ENCODE measurements around the gene CRIM1.

CRIM1 gene

DNA sequence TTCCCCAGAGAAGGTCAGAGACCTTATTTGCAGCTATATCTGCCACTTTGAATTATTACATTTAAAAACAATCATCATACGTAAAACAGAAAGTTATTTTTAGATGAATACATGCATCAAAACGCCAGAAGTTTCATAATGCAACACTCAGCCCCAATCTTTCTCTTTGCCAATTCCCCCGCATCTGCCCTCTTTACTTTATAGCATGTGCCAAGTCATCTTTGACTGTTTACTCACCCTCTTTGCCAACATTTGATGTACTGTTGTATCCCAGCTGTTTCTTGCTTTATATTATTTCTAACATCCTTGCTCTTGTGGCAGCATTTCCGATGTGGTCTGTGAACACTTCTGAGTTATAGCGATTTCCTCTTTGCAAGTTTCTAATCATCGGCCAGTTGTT, 86.2 kb downstream of the CRIM1 start:
- intact Hi-C loops (cut with DNase I; ENCODE audit: low total_unique reads), result no loop called here
- H3K27ac ChIP-seq, result peak overlapping the region; percentile 79 to 83
- DNase-seq, result no peak
- peaks cover 0 to 98% (median 60%) of the 10 kb centered on the region in 4 donors for H3K4me1 ChIP-seq
- H3K9me3 ChIP-seq, result no peaks in the 10 kb centered on the region
- H3K36me3 ChIP-seq, result peaks cover 20 to 33% (median 31%) of the 10 kb centered on the region in 3 donors
- H3K4me3 ChIP-seq, result peak overlapping the region; percentile 2 to 20
- H3K27me3 ChIP-seq, result no peaks in the 10 kb centered on the region
- TF ChIP-seq, protein P1, sequence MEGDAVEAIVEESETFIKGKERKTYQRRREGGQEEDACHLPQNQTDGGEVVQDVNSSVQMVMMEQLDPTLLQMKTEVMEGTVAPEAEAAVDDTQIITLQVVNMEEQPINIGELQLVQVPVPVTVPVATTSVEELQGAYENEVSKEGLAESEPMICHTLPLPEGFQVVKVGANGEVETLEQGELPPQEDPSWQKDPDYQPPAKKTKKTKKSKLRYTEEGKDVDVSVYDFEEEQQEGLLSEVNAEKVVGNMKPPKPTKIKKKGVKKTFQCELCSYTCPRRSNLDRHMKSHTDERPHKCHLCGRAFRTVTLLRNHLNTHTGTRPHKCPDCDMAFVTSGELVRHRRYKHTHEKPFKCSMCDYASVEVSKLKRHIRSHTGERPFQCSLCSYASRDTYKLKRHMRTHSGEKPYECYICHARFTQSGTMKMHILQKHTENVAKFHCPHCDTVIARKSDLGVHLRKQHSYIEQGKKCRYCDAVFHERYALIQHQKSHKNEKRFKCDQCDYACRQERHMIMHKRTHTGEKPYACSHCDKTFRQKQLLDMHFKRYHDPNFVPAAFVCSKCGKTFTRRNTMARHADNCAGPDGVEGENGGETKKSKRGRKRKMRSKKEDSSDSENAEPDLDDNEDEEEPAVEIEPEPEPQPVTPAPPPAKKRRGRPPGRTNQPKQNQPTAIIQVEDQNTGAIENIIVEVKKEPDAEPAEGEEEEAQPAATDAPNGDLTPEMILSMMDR (IDR thresholded peaks at IDR 0.05), result no peak

DNA sequence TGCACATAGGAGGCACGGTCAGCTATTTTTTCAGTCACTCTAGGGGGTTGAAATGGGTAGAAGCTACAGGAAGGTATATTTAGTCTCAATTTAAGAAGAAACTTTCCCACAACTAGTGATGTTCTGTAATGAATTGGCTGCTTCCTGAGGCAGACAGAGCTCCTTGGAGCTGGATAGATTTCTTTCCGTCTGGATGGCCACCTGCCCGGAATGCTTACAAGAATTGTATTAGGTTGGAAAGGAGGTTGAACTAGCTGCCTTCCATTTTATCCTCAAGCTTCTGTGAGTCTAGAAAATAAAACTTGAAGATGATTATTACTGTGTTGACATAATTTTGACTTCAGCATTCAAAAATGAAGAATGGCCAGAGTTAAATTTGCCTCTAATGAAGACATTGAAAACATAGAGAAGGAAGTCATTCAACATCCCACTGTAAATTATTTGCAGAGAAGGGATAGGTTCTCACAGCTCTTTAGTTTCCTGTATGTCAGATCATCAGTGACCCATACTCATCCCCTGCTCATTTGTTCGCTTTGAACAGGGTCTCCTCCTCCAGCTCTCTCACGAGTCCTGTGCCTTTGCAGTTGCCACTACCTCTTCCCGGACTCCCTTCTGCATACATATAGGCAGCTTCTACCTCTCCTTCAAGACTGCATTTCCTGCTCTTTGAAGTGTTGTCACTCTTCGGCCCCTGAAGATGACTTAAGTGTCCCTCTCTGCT, 88.8 kb downstream of the CRIM1 start:
- Histone ChIP-seq H3K9me3 (no peaks in the 10 kb centered on the region), H3K4me1 (peaks cover 0 to 100% (median 58%) of the 10 kb centered on the region in 4 donors), H3K27me3 (no peaks in the 10 kb centered on the region), H3K27ac (peak overlapping the region; percentile 79 to 83), H3K4me3 (no peak overlapping the region), H3K36me3 (peaks cover 20 to 40% (median 35%) of the 10 kb centered on the region in 3 donors)
- no peak for DNase-seq
- intact Hi-C loops (cut with DNase I; ENCODE audit: low total_unique reads), result no loop called here
- TF ChIP-seq, protein P1 (IDR thresholded peaks at IDR 0.05), result no peak

DNA sequence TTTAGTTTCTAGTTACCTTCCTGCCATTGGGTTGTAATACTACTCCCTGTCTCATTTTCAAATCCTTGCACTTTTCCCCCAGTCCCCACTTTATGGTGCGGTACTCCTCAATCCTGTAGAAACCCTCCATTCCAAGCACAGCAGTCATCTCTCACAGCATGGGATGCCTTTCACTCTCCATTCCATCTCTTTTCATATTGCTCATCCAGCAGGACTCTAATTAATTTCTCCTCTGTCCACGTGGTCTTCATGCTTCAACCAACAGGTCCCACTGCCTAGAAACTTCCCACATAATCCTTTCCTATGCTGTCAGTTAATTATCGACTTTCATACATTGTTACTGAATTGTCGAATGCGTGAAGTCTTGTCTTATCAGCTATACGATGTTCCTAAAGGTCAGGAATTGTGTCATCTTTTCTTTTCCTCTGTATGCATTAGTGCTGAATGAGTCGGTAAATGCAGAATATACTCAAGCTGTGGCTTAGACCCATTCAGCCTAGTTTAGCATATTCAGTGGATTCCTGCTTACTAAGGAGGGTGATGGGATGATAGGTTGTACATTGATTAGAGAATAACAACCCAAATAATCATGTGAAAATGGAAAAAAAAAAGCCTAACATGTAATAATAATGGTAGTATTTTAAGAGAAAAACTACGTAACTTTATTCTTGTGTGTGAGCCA, 89.7 kb downstream of the CRIM1 start:
- no peak overlapping the region for H3K4me3 ChIP-seq
- H3K9me3 ChIP-seq, result no peaks in the 10 kb centered on the region
- H3K36me3 ChIP-seq, result peaks cover 20 to 40% (median 37%) of the 10 kb centered on the region in 3 donors
- intact Hi-C loops (cut with DNase I; ENCODE audit: low total_unique reads), result no loop called here
- peak overlapping the region; percentile 79 to 83 for H3K27ac ChIP-seq
- no peak for DNase-seq
- no peaks in the 10 kb centered on the region for H3K27me3 ChIP-seq
- peaks cover 0 to 100% (median 58%) of the 10 kb centered on the region in 4 donors for H3K4me1 ChIP-seq
- TF ChIP-seq, protein P1 (IDR thresholded peaks at IDR 0.05), result no peak

DNA sequence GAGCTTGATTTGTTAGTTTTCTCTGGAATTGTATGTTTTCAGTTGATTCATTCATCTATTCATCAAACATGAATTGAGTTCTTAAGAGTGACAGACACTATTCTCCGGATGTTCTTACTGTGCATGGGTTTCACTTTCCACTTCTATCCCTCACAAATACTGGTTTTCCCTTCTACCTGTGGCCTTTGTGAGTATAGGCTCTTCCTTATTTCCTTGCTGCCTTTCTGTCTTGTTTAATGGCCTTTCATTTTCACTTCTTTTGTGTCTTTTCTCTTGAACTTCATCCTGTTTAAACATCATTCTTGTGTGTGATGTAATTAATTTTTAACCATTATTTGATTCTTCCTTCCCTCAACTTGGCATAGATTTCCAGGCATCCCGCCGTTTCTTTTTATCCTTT, 90.7 kb downstream of the CRIM1 start:
- H3K27me3 ChIP-seq, result no peaks in the 10 kb centered on the region
- H3K9me3 ChIP-seq, result no peaks in the 10 kb centered on the region
- peak overlapping the region; percentile 78 to 79 for H3K27ac ChIP-seq
- DNase-seq, result no peak
- no peak overlapping the region for H3K4me3 ChIP-seq
- peaks cover 0 to 100% (median 59%) of the 10 kb centered on the region in 4 donors for H3K4me1 ChIP-seq
- intact Hi-C loops (cut with DNase I; ENCODE audit: low total_unique reads), result no loop called here
- peaks cover 20 to 40% (median 37%) of the 10 kb centered on the region in 3 donors for H3K36me3 ChIP-seq
- TF ChIP-seq, protein P1 (IDR thresholded peaks at IDR 0.05), result no peak

DNA sequence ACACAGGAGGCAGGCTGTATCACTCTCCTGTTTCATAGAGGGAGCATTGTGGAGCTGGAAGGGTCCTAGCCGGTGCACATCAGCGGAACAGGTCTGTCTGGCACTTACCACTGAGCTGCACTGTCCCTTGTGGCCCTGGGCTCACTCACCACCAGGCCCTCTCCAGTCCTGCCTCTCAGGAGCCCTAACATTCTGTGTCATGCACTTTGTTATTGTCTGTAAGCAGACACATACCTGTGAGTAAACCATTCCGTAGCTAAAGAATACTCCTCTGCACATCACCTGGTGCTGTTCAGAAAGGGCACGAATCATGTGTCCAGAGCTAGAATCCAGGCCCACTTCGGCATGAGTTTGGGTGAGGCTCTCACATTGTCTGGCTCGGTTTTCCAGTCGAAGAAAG, 93.6 kb downstream of the CRIM1 start:
- no peak for DNase-seq
- peaks cover 0 to 100% (median 64%) of the 10 kb centered on the region in 4 donors for H3K4me1 ChIP-seq
- intact Hi-C loops (cut with DNase I; ENCODE audit: low total_unique reads), result no loop called here
- H3K27me3 ChIP-seq, result no peaks in the 10 kb centered on the region
- H3K27ac ChIP-seq, result peak overlapping the region; percentile 78 to 79
- H3K36me3 ChIP-seq, result peaks cover 0 to 21% (median 17%) of the 10 kb centered on the region in 3 donors
- no peak overlapping the region for H3K4me3 ChIP-seq
- TF ChIP-seq, protein P1 (IDR thresholded peaks at IDR 0.05), result no peak
- no peaks in the 10 kb centered on the region for H3K9me3 ChIP-seq
